Measurements from ENCODE around the gene HK2.

Gene HK2

DNA sequence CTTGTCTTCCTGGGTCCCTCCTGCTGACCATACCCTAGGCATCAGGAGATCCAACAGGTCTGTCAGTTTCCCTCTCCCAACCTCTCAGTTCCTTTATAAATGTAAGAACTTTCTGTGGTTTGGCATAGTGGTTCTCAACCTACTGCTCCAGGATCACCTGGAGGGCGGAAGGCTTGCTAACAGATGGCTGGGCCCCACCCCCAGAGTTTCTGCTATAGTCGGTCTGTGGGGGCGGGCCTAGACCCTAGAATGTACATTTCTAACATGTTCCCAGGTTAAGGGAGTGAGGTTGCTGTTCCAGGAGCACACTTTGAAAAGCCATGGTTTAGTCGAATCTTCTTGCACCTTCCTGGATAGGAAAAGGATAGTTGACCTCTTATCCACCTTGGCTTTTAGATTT, 37.0 kb downstream of the HK2 start:
- Histone ChIP-seq H3K27ac (peak overlapping the region; percentile 60), H3K9me3 (ENCODE audit: severe bottlenecking) (no peaks in the 10 kb centered on the region), H3K36me3 (peaks cover 62% of the 10 kb centered on the region)

DNA sequence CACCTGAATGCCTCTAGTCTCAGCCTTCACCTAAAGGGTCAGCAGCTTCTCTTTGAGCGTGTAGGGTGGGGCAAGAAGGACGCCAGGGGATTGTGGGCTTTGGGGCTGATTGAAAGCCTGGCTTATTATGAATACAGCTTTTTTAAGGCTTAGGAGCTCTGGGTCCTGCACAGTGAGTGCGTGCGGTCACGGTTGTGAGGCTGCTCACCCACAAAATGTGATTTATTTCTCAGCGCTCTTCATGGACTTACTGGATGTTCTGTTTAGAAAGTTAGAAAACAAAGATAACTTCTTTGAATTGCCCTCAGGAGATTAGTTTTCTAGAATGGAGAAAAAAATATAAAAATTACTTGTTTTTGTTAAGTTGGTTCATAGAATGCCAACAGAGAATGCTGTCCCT, 37.5 kb downstream of the HK2 start:
- peaks cover 63% of the 10 kb centered on the region for H3K36me3 ChIP-seq

More for the DNA sequence above, 37.0 kb downstream of the HK2 start:
- DNase-seq = peak; percentile 63
- Histone ChIP-seq H3K4me3 (ENCODE audit: low read depth, low read length) (no peak overlapping the region), H3K27me3 (ENCODE audit: insufficient read depth, low read depth, severe bottlenecking) (no peaks in the 10 kb centered on the region)
- TF ChIP-seq, protein P1, sequence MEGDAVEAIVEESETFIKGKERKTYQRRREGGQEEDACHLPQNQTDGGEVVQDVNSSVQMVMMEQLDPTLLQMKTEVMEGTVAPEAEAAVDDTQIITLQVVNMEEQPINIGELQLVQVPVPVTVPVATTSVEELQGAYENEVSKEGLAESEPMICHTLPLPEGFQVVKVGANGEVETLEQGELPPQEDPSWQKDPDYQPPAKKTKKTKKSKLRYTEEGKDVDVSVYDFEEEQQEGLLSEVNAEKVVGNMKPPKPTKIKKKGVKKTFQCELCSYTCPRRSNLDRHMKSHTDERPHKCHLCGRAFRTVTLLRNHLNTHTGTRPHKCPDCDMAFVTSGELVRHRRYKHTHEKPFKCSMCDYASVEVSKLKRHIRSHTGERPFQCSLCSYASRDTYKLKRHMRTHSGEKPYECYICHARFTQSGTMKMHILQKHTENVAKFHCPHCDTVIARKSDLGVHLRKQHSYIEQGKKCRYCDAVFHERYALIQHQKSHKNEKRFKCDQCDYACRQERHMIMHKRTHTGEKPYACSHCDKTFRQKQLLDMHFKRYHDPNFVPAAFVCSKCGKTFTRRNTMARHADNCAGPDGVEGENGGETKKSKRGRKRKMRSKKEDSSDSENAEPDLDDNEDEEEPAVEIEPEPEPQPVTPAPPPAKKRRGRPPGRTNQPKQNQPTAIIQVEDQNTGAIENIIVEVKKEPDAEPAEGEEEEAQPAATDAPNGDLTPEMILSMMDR (IDR thresholded peaks at IDR 0.05; ENCODE audit: low read depth, low read length) = no peak

DNA sequence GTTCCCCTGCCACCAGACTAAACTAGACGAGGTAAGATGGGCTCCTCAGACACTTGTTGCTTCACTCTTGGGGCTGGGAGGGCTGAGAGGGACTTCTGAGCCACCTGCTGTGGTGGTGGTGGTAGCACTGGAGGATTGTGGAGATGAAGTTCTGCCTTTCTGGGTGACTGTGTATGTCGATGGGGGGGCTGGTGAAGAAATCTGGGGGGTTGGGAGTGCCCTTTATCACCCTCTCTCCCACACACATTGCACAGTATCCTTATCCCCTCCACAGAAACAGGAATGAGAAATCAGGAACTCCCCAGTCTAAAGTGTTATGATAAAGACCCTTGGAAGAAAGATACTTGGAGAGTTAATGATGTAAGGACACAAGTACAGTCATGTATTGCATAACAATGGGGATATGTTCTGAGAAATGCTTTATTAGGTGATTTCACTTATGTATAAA, 38.5 kb downstream of the HK2 start:
- peaks cover 70% of the 10 kb centered on the region for H3K36me3 ChIP-seq
- no peak for DNase-seq
- H3K27me3 ChIP-seq (ENCODE audit: insufficient read depth, low read depth, severe bottlenecking) = no peaks in the 10 kb centered on the region
- TF ChIP-seq, protein P1 (IDR thresholded peaks at IDR 0.05; ENCODE audit: low read depth, low read length) = no peak
- H3K27ac ChIP-seq = no peak overlapping the region
- no peaks in the 10 kb centered on the region for H3K9me3 ChIP-seq (ENCODE audit: severe bottlenecking)
- H3K4me3 ChIP-seq (ENCODE audit: low read depth, low read length) = no peak overlapping the region

More for the DNA sequence above, 37.5 kb downstream of the HK2 start:
- H3K27me3 ChIP-seq (ENCODE audit: insufficient read depth, low read depth, severe bottlenecking) = no peaks in the 10 kb centered on the region
- no peaks in the 10 kb centered on the region for H3K9me3 ChIP-seq (ENCODE audit: severe bottlenecking)
- no peak overlapping the region for H3K4me3 ChIP-seq (ENCODE audit: low read depth, low read length)
- TF ChIP-seq, protein P1 (IDR thresholded peaks at IDR 0.05; ENCODE audit: low read depth, low read length) = no peak
- DNase-seq = no peak
- H3K27ac ChIP-seq = peak overlapping the region; percentile 60

DNA sequence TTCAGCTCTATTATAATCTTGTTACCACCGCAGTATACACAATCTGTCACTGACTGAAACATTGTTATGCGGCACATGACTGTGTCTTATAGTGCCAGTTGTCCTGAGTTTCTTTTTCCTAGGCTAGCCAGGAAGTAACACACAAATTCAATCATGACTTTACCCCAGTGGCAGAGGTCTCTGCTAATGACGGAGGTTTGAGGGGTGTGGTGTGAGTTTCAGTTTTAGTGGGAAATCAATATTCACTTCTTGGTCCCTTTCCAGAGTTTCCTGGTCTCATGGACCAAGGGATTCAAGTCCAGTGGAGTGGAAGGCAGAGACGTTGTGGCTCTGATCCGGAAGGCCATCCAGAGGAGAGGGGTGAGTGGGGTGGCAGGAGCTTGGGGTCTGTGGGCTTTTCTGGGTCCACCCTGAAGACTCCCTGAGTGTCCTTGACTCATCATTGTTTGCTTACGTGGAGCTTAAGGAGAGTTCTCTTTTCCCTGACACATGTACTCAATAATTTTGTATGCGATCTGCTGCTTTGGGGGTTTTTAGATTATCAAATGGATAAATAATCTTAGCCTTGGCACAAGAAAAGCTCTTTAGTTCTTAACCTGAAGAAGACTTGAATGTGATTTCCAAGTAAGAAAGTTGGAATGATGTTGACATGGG, 39.2 kb downstream of the HK2 start:
- Histone ChIP-seq H3K36me3 (peaks cover 70% of the 10 kb centered on the region), H3K4me3 (ENCODE audit: low read depth, low read length) (no peak overlapping the region), H3K27ac (no peak overlapping the region), H3K27me3 (ENCODE audit: insufficient read depth, low read depth, severe bottlenecking) (no peaks in the 10 kb centered on the region), H3K9me3 (ENCODE audit: severe bottlenecking) (no peaks in the 10 kb centered on the region)
- TF ChIP-seq, protein P1 (IDR thresholded peaks at IDR 0.05; ENCODE audit: low read depth, low read length) = no peak
- no peak for DNase-seq

DNA sequence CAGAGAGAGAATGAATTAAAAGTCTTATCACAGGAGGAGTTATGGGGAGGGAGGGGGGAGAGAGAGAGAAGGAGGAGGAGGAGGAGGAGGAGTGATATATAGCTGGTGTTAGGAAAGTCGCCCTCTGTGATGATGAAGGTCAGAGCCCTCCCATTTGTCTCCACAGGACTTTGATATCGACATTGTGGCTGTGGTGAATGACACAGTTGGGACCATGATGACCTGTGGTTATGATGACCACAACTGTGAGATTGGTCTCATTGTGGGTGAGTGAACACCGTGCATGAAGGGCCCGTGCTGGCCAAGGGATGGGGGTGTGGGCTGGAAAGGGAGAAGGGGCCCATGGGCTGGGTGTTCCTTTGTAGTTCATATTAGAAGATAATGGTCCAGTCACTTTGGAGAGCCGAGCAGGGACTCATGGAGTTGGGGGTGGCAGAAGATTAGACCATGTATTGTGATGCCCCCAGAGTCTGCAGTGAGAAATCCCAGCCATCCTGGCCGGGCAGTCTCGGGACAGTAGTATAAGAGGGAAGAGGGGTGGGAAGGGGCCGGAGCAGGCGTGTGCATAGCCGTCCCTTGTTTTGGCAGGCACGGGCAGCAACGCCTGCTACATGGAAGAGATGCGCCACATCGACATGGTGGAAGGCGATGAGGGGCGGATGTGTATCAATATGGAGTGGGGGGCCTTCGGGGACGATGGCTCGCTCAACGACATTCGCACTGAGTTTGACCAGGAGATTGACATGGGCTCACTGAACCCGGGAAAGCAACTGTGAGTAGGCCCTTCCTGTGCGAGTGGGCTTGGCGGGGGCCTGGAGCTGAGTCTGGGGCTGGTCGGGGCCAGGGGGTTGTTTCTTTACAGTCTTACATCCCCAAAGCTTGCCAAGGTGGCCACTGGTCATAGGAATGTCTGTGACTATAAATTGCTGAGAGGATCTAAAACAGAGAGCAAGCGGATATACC, 40.0 kb downstream of the HK2 start:
- Histone ChIP-seq H3K9me3 (ENCODE audit: severe bottlenecking) (no peaks in the 10 kb centered on the region), H3K27ac (no peak overlapping the region), H3K27me3 (ENCODE audit: insufficient read depth, low read depth, severe bottlenecking) (no peaks in the 10 kb centered on the region), H3K4me3 (ENCODE audit: low read depth, low read length) (no peak overlapping the region), H3K36me3 (peaks cover 71% of the 10 kb centered on the region)
- DNase-seq = no peak
- TF ChIP-seq, protein P1 (IDR thresholded peaks at IDR 0.05; ENCODE audit: low read depth, low read length) = no peak

All from WERI-Rb-1 (cell line).